CD4-positive, alpha-beta T cell treated with Interleukin-2 at 100 ng/mL for 4 hours (primary cell): Measurements from ENCODE around the gene BIN1.

Experiments
- DNase-seq: peaks from one replicate; pipeline ENCODE4 v3.0.0-alpha.2; 2020; ENCODE audit warnings: low spot score

BIN1 gene

DNA sequence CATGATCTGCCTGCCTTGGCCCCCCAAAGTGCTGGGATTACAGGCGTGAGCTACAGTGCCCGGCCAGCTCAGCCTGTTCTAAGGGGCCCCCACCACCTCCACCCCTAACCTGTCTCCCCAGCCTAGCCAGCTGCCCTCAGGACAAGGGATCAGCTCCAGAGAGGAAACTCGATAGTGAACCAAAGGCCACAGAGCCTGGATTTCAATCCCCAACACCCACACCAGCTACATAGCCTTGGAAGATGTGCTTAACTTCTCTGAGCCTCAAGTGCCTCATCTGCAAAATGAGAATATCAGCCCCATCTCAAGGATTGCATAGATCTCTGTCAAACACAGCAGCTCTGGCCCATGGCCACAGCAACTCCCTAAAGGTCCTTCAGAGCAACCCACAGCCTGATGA, 32.0 kb downstream of the BIN1 start:
- no peak for DNase-seq

DNA sequence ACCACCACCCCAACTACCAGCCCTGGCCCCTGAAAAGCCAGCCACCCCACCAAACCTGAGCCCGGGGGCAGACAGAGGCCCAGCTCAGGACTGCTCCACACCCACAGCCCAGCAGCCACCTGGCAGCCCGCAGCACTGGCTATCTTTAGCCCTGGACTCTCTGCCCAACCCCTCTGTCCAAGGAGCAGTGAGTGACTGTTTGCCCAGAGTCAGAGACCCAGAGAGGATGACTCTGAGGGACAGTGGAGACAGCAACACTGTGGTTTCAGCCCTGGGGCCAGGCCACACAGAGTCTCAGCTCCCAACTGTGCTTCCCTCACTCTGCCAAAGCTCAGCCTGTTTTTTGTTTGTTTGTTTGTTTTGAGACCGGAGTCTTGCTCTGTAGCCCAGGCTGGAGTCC, 32.6 kb downstream of the BIN1 start:
- DNase-seq = no peak

DNA sequence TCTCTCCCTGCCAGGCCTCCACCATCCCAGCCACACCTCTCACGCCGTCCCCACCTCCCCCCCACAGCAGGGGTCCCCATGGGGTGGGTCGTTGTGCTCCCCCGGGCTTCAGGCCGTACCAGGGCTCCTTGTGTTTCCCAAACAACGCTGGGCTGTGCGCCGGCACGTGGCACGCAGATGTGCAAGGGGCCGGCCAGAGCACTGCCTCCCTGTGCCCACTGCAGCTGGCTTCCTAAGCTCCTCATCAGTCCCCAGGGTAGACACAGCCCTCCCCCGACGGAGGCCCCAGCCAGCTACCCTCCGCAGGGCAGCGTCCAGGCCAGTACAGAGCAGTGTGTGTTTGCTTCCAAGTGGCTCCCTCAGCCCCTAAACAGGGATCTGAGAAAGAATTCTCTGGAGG, 34.0 kb downstream of the BIN1 start:
- no peak for DNase-seq

DNA sequence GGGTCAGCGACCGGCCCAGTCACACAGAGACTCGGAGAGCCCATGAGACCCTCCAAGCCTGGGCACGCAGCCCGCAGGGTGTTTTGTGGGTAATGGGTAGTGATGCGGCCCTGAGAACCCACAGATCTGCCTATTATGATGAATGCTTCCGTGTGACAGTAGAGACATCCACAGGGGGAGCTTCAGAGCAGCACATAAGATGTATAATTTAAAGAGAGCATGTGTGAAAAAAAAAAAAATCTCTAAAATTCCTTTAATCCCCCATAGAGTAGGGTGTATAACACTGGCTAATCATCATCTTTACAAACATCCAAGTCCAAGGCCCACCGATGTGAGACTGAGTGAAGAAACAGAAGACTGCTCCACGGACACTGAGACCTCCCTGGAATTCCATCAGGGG, 34.6 kb downstream of the BIN1 start:
- DNase-seq = no peak

DNA sequence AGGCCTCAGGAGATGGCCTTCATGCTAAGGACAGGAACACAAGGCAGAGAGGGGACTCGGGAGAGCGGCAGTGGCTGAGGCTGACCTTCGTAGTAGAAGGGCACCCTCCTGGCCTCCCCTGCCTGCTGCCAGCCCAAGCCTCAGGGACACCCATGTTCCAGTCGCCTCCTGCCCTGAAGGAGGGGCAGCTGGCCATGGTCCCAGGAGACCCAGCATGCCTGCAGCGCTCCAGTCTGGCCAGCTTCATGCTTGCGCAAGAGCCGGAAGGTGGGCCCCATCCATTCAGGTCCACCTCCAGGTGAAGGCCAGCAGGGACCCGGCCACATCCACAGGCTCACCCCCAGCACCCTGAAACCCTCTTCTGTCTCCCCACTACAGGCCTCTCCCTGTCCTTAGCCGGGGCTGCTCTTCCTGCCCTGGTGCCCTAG, 35.0 kb downstream of the BIN1 start:
- no peak for DNase-seq

DNA sequence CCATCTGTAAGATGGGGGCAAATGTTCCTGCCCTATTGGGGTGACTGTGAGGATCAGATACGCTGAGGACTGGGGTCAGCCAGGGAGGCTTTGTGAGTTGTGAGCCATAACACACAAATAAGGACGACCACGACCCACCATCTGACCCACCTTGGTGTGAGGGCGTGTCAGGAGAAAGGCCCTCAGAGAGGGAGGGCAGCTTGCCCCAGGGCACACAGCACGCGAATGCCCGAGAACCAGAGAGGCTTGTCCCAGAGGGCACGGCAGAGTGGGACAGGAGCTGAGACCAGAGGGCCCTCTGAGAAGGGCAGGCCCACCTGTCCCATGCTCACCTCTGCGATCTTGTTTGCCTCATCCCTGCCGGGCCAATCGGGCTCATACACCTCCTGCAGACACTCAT, 36.7 kb downstream of the BIN1 start:
- DNase-seq = no peak

DNA sequence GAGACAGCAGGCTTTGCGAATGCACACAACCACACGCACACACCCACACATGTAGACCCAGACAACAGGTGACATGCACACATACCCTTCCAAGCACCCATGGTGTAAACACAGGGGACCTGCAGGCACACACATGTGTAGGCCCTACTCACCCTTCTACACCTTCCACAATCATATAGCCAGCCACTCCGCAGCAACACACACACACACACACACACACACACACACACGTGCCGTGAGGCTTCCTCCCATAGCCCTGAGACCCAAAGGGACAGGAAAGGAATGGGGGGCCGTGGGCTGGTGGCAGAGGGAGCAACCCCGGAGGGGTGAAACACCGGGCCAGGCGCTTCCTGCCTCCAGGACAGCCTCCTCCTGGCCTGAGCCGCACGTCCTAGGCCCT, 37.4 kb downstream of the BIN1 start:
- DNase-seq = no peak

DNA sequence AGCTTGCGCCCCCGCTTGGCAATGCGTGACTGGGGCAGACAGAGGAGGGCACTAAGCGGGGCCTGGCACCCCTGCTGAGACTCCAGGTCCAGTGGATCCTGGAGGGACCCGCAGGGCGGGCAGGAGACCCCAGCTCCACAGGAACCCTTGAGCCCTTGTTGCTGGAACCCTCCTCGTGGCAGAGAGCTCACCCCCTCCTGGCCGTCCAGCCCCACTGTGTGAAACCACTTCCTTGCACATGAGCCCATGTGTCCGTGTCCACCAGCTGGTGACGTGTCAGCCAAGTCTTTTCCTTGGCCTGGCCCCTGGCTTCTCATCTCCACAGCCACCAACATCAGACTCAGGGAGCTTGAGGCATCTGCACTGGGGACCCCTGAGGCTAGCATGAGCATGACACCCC, 38.0 kb downstream of the BIN1 start:
- DNase-seq = no peak

DNA sequence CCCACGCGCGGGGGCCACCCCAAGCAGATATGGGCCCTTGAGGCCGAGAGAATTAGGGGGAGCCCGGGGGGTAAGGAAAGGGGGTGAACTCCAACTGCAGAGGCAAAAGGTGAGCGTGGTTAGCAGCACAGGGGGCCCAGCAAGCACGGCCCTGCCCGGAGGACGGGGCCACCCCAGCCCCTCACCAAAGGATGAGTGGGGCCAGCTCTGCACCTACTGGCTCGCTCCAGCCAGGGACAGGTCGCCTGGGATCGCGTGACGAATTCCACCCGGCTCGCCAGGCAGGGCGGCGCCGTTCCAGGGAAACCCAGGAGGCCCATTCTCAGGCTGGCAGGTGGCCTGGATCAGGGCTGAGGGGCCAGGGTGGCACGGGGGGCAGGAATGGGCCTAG, 38.6 kb downstream of the BIN1 start:
- DNase-seq = no peak

DNA sequence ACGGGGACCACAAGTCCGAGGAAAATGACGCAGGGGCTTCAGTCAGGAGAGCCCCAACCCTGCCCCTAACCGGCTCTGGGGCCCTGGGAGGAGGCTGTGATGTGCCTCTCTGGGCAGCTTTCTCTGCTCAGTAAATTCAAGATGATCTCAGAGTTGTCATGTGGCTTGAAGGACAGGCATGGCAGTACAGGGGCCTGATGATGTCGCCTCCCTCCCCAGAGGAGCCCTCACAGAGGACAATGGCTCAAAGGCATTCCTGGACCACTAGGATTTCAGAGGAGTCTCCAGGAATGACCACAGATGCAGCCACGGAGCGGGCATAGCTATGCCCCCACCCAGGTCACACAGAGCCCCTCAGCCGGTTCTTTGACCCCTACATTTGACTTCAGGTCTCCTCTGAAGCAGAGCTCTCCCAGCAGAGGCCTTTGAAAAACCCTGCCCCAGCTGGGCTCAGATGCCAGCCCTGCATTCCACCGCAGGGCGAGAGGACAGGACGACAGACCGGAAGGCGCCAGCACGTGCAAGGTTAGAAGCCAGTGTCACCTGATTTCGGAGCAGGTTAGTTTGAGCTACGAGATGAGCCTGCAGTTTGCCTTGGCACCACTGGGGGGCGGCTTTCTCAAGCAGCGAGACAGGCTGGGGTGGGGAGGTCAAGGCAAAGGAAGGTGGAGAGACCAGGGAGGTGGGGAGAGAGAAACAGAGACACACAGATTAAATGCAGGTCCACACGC, 39.2 kb downstream of the BIN1 start:
- DNase-seq = peak; percentile 81

DNA sequence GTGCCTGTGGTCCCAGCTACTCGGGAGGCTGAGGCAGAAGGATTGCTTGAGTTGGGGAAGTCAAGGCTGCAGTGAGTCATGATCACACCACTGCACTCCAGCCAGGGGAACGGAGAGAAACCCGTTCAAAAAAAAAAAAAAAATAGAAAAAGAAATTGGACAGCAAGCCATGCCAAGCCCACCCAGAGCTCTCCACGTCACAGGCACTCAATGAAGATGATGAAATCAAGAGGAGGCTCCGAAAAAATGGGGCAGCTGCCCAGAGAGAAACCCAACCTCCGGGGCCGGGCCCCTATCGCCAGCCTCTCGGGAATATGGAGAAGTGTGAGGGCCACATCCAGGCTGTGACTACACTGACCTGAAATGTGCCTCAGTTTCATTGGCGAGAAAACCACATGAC, 40.0 kb downstream of the BIN1 start:
- DNase-seq = no peak

DNA sequence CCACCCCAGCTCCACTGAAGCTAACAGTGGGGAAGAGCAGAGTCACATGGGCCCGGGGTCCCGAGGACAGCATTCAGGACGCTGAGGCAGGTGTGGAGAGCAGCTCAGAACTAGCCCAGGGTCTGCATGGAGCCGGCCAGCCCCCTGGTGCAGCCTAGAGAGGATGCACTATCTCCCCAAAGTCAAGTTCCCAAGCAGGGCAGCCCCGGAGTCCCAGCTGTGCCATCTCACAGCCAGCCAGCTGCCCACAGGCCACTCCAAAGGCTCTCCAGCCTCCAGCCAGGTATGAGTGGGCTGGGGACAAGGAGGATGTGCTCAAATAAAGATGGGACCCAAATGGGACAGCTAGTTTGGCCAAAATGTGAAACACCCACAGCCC, 41.0 kb downstream of the BIN1 start:
- no peak for DNase-seq

DNA sequence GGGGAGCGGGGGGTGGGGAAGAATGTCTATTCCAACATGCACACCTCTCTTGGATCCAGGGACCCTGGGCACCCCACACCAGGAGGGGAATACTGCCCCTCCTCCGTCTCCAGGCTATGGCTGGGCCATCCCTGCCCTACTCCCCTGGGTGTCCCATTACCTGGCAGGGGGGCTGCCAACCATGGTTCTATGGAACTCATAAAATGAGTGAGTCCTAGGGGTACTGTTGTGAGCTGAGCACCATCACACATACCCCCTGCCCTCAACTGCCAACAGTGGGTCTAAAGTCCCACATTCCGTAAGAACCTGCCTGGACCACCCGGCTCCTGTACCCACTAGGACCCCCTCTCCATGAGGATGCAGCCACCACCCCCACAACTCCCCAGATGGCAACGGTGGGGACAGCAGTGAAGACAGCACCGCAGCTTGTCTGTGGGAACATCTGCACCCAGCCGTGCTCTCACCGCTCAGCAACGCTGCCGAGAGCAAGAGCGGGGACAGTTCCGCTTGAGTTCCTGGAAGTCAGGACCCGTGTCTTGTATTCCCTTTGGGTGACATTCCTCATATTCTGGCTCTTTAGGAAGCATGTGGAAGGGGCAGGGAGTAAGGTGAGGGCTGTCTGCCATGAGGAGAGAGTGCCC, 41.5 kb downstream of the BIN1 start:
- no peak for DNase-seq

DNA sequence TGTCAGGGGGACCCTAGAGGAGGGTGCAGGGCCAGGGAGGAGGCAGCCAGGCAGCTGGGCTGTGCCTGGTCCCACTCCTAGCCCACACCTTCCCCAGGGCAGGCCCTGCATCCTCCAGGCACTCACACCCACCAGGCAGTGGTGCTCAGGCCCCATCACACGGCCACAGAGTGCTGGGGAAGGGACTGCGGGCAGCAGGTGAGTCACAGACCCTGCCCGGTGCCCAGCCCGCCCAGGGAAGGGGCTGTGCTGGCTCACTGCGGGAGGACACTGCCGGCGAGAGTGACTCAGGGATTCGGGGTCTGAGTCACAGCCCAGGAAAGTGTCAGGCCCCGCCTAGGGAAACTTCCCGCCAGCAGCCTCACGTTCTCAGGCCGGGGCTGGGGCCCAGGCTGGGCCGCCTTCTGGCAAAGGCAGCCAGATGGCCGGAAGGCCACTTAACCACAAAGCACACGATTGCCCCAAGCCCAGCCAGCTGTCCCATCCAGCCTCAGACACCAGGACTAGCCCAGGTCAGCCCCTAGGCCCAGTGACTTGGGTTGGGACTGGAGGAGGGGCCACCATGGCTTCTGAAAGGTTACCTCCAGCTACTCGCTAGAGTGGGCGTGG, 42.2 kb downstream of the BIN1 start:
- peak; percentile 81 for DNase-seq

DNA sequence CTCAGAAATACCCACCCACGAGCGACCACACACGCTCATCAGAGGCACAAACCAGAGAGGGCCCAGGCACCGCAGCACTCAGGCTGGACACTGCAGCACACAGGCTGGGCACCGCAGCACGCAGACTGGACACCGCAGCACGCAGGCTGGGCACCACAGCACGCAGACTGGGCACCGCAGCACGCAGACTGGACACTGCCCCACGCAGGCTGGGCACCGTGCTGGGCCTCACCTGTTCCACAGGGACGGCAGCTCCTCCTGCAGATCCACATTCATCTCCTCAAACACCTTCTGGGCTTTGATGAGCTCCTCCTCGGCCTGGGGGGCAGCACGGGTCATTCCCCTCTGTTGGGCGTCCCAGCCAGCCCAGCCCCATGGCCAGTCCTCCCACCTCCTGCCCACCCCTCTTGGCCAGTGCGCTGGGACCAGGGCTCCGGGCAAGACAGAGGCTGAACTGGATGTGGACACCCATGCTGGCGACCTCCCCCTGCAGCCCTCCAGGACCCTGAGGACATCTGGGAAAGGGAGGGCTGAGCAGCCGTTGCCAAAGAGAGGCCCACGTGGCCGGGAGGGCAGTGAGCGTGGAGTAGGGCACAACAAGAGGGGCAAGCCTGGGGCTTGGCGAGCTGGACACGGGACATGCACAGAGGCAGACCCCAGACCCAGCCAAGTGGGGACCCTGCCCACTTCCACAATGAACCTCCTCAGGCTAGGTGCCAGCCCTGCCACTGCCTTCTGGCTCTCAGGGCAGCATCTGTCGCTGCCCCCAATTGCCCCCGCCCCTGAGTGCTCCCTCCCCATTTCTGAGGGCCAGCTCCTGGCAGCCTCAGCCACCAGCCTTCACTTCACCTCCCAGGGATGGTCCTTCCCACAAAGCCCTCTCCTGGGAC, 43.0 kb downstream of the BIN1 start:
- DNase-seq = no peak

DNA sequence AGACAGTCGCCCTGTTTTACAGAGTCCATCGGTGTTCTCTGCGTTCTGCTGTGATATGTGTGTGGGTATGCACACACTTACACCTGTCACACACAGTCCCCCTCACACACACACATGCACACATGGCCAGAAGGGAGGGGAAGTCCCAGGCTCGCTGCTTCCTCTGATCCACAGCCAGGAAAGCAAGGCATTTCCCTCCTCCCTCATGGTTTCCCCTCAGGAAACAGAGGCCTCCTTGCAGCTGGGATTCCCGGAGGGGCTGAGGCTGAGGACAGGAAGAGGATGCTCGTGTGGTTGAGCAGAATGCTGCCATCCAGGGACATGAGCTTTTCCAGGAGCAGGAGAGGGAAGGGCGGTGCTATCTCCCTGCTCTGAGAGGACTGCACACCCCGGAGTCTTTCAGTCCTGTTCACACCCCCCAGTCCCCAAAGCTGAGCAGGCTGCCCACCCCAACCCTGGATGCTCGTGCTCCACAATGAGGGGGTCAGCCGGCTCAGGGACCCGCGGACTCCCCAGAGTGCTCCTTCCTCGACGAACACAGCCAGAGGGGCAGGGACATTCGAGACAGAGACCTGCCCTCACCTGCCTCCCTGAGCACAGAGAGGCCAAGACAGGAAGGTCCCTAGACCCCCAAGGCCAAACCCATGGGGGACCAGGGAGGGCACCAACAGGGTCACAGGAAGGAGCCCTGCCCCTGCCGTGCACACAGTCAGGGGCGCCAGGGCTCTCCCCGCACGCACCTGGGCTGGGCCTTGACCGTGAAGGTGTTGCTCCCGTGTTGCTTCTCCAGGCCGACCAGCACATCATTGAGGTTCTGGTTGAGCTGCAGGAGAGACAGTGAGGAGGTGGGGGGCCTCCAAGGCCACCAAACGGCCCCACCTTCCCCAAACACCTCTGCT, 45.3 kb downstream of the BIN1 start:
- DNase-seq = no peak

DNA sequence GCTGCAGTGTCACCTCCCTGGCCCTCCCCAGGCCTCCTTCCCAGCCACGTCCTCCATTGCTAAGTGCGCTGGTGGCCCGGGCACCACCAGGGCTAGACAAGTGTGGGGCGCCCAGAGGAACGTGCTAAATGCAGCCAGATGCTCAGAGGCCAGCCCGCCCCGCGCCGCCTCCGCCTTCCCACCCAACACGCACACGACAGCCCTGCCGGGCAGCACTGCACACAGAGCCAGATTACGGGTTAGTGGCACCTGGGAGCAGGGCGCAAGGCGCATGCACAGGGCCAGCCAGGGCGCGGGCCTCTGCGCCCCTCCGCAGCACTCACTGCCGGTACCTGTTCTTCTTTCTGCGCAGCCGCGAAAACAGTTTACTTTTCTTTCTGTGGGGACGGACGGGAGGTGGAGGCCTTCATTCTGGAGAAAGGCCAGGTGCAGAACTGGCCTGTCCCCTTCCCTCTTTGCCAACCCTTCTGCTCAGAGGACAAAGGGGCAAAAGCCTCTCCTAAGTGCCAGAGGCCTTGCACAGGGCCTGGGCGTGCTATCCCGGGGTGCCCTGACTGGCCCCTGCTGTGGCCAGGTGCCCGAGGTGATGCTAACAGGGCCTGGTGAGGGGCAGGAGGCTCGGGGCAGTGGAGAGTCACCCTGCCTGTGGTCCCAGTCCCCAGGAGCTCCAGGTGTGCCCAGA, 46.5 kb downstream of the BIN1 start:
- no peak for DNase-seq

DNA sequence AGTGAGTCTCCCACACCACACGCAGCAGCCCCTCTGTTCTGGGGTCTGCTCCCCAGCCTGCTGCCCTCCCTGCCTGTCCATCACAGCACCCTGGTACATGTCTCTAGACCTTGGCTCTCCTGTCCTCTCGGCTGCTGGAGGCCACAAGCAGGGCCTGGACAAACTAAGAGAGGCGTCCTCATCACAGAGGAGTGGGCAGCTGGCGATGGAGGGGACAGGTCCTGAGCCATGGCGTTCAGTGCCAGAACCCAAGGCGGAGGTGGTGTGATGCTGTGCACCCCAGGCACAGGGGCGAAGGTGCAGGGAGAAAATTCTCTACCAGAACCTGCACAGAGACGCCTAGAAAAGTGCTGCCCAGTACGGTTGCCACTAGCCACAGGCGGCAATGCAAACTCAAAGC, 47.4 kb downstream of the BIN1 start:
- DNase-seq = no peak

DNA sequence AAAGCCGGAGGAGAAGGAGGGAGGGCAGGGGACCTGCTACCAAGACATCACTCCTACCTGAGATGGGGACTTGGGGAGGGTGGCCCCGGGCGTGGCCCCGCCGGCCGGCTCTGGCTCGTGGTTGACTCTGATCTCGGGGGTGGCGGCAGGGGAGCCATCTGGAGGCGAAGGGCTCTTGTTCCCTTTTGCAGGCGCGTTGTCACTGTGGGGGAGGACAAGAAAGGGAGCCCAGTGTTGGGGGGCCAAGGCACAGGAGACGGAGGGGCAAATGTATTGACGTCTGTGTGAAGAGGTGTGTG, 48.1 kb downstream of the BIN1 start:
- no peak for DNase-seq

DNA sequence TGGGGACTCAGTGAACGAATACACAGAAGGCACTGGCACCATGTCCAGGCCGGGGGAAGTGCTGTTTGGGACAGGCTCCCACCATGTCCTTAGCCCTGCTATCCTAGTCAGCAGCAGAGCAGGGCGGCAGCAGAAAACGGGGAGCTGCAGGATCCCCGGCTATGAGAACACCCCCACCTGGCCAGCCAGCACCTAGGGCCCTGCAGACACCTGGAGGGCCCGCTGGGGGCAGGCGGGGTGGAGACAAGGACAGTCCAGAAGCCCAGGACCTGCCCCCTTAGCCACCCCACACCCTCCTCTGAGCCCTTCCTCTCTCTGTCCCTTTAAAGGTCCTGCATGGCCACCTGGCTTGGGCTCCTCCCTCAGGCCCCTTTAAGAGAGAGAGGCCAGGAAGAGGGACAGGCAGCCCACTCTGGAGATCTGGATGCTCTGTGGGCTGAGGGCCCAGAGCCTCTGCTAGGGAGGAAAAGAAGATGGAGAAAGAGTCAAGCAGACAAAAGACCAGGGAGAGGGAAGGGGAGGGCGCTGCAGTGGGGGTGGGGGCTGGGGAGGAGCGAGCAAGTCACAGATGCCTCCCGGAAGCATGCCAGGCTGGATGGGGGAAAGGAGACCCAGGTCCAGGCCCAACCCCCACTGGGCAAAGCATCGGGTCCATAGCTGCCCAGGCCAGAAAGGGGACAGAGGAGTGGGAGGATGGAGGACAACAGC, 48.6 kb downstream of the BIN1 start:
- DNase-seq = no peak
